GM12874 (cell line): Measurements from ENCODE around the gene ITCH.

Experiments used
- CTCF ChIP-seq: IDR thresholded peaks from 2 replicates; pipeline ENCODE4 v1.5.1; 2011; ENCODE audit warnings: low read depth, mild to moderate bottlenecking, control low read depth, low read length, moderate library complexity; ENCODE audit not compliant: insufficient read depth

Gene ITCH

DNA sequence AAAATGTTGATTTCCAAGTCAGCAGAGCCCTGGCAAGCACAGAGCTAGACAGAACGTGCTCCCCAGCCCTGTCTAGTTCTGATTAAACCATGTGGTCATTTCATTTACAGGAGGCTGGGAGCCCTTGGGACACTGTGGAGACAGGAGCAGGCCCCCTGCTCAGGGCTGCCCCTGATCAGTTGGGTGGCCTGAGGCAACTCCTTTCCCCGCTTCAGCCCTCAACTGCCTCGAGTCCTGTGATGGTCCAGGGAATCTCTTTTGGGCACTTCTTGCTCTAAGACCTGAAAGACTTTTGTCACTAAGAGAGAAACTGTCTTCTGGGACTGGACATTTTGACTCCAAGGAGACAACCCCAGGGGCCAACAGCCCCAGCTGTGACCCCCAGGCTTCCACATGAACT, 166.7 kb downstream of the ITCH start:
- TF ChIP-seq CTCF = no peak

DNA sequence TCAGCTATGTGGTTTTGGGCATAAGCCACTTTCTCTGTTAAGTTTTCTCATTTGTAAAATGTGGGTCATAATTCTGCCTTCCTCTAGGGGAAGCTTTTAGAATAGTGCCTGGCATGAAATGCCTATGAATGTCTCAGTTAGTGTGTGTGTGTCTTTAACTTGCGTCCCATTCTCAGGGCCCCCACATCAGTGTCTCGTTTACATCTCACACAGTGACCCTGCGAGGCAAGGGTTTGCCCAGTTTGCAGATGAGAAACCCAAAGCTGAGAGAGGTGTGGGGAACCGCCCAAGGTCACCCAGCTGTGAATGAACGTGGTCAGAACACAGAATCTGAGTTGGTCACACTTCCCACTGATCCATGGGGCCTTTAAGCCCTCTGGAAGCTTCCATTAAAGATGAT, 167.3 kb downstream of the ITCH start:
- TF ChIP-seq CTCF = no peak

GRCh38 chr20:34531608-34532265, 168.7 kb downstream of the ITCH start:
- no peak for TF ChIP-seq CTCF

DNA sequence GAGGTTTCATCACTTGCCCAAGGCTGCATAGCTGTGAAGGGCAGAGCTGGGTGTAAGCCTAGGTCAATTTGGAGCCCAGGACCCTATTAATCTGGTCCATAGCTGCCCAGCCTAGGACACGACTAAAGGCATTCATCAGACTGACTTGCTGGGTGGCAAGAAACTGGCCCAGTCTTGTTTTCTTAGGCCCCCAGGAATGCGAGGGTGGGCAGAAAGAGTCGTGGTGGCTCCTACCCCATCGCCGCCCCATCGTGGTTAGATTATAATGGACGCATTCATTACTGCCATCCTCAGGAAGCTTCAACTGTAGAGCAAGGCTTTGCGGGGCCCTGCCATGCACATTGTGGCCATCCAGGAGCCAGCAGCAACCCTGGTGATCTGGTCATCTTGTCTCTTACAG, 169.2 kb downstream of the ITCH start:
- no peak for TF ChIP-seq CTCF

- TF ChIP-seq CTCF = no peak
Measured at GRCh38 chr20:34532756-34533155, 169.7 kb downstream of the ITCH start.

- TF ChIP-seq CTCF = no peak
Measured at GRCh38 chr20:34534391-34535165, 171.5 kb downstream of the ITCH start.

- no peak for TF ChIP-seq CTCF
Measured at GRCh38 chr20:34535301-34535840, 172.3 kb downstream of the ITCH start.
